Mesenchymal stem cell (in vitro differentiated cells and primary cell): Measurements from ENCODE around the gene VWA3B.
A peak's percentile ranks its signal among the peaks of the same experiment; 100 is the strongest.

Experiments used
- DNase-seq: peaks from one replicate; pipeline ENCODE4 v3.0.0-alpha.2; 2013
- H2AFZ ChIP-seq: one replicate; pipeline ENCODE4 v1.6.1; 2013; ENCODE audit warnings: low read depth, mild to moderate bottlenecking, control low read depth, inconsistent platforms, low read length, moderate library complexity
- H2AK5ac ChIP-seq: 2 replicates; pipeline ENCODE4 v1.6.1; 2013; ENCODE audit warnings: low read length, moderate library complexity, mild to moderate bottlenecking, inconsistent platforms; ENCODE audit not compliant: severe bottlenecking
- H2BK120ac ChIP-seq: one replicate; pipeline ENCODE4 v1.6.1; 2013; ENCODE audit warnings: low read depth, mild to moderate bottlenecking, inconsistent platforms, low read length, moderate library complexity
- H2BK12ac ChIP-seq, 2 experiments: one replicate each; pipeline ENCODE4 v1.6.1; 2013; ENCODE audit warnings: inconsistent platforms in 2 of 2, low read length in 2 of 2, mild to moderate bottlenecking in 2 of 2, moderate library complexity in 2 of 2, control low read depth in 1 of 2
- H2BK15ac ChIP-seq: one replicate; pipeline ENCODE4 v1.6.1; 2013; ENCODE audit warnings: mild to moderate bottlenecking, low read depth, inconsistent platforms; ENCODE audit not compliant: poor library complexity, severe bottlenecking
- H2BK5ac ChIP-seq: 2 replicates; pipeline ENCODE4 v1.6.1; 2013; ENCODE audit warnings: low read depth, mild to moderate bottlenecking, low read length, control low read depth, inconsistent platforms; ENCODE audit not compliant: poor library complexity, severe bottlenecking
- H3K14ac ChIP-seq, 2 experiments: one replicate each; pipeline ENCODE4 v1.6.1; 2013; ENCODE audit warnings: inconsistent platforms in 2 of 2, low read length in 2 of 2, control low read depth in 1 of 2, mild to moderate bottlenecking in 1 of 2, moderate library complexity in 1 of 2
- H3K18ac ChIP-seq, 2 experiments: one replicate each; pipeline ENCODE4 v1.6.1; 2013; ENCODE audit warnings: inconsistent platforms in 2 of 2, low read length in 2 of 2, control low read depth in 1 of 2, low read depth in 1 of 2, mild to moderate bottlenecking in 1 of 2
- H3K23ac ChIP-seq, 2 experiments: one replicate each; pipeline ENCODE4 v1.6.1; 2013; ENCODE audit warnings: inconsistent platforms in 2 of 2, low read length in 2 of 2, mild to moderate bottlenecking in 2 of 2, moderate library complexity in 2 of 2, control low read depth in 1 of 2
- H3K27ac ChIP-seq: 2 replicates; pipeline ENCODE4 v1.5.1; 2013; ENCODE audit warnings: mild to moderate bottlenecking, moderate library complexity, low read length, control low read depth, inconsistent platforms; ENCODE audit not compliant: poor library complexity, severe bottlenecking
- H3K27me3 ChIP-seq, 2 experiments: 2 replicates each; pipeline versions ENCODE4 v1.6.1 to v1.7.0; 2013; ENCODE audit warnings: low read length in 2 of 2, mild to moderate bottlenecking in 2 of 2, moderate library complexity in 2 of 2, control low read depth in 1 of 2, inconsistent platforms in 1 of 2; ENCODE audit not compliant: control insufficient read depth in 1 of 2, insufficient read depth in 1 of 2
- H3K36me3 ChIP-seq, 2 experiments: 2 replicates each; pipeline versions ENCODE4 v1.6.1 to v1.7.0; 2013; ENCODE audit warnings: low read length in 2 of 2, control low read depth in 1 of 2, inconsistent platforms in 1 of 2, low read depth in 1 of 2, mild to moderate bottlenecking in 1 of 2; ENCODE audit not compliant: insufficient read depth in 2 of 2, control insufficient read depth in 1 of 2
- H3K4ac ChIP-seq, 2 experiments: one replicate each; pipeline ENCODE4 v1.6.1; 2013; ENCODE audit warnings: inconsistent platforms in 2 of 2, low read length in 2 of 2, mild to moderate bottlenecking in 2 of 2, moderate library complexity in 2 of 2, control low read depth in 1 of 2, low read depth in 1 of 2
- H3K4me1 ChIP-seq: 2 replicates; pipeline ENCODE4 v1.6.1; 2013; ENCODE audit warnings: low read depth, low read length, control low read depth; ENCODE audit not compliant: control insufficient read depth, insufficient read depth
- H3K4me2 ChIP-seq: 2 replicates; pipeline ENCODE4 v1.6.1; 2013; ENCODE audit warnings: low read length, mild to moderate bottlenecking, inconsistent platforms; ENCODE audit not compliant: poor library complexity, severe bottlenecking
- H3K4me3 ChIP-seq, 2 experiments: 2 replicates each; pipeline versions ENCODE4 v1.5.1 to v1.7.0; 2013; ENCODE audit warnings: low read length in 2 of 2, mild to moderate bottlenecking in 2 of 2, control low read depth in 1 of 2, low read depth in 1 of 2; ENCODE audit not compliant: insufficient read depth in 1 of 2
- H3K79me1 ChIP-seq: replicated peaks from 2 replicates; pipeline ENCODE4 v1.6.1; 2013; ENCODE audit warnings: mild to moderate bottlenecking, control low read depth, low read length, inconsistent platforms; ENCODE audit not compliant: poor library complexity, severe bottlenecking
- H3K9ac ChIP-seq: 2 replicates; pipeline ENCODE4 v1.7.0; 2013; ENCODE audit warnings: mild to moderate bottlenecking, low read length, moderate library complexity
- H3K9me3 ChIP-seq: 2 replicates; pipeline ENCODE4 v1.7.0; 2013; ENCODE audit warnings: mild to moderate bottlenecking, low read length; ENCODE audit not compliant: control insufficient read depth
- H4K8ac ChIP-seq: one replicate; pipeline ENCODE4 v1.6.1; 2013; ENCODE audit warnings: inconsistent platforms, mild to moderate bottlenecking, low read length, moderate library complexity
- H4K91ac ChIP-seq: one replicate; pipeline ENCODE4 v1.6.1; 2013; ENCODE audit warnings: mild to moderate bottlenecking, low read length, inconsistent platforms
- WGBS: methylation state at CpG from one replicate; pipeline ENCODE4 v1.1.7; 2013; ENCODE audit warnings: mixed read lengths; 5-methylcytosine and 5-hydroxymethylcytosine counted together

VWA3B gene

DNA sequence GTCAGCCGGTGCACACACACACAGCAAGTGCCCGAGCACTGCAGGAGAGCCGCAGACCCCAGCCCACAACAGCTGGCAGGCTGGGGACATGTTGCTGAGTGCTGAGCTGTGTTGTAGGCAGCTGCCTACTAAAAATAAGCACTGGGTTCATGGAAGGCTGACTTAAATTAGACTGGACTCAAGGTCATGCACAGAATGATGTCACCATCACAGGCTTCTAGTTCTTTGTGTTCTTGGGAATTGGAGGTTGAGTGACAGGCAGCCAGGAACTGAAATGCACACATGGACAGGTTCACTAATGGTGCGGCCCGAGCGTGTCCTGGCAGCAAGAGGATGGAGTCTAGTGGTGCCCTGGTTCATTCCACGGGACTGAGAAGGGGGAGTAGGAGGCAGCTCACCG is 71.3 kb downstream of the VWA3B start:
- Histone ChIP-seq H4K91ac (no peak overlapping the region), H2BK120ac (no peak overlapping the region), H3K14ac (peak overlapping the region in 1 of 2 experiments; percentile 69), H3K4ac (no peak overlapping the region), H3K9me3 (no peaks in the 10 kb centered on the region), H2BK12ac (no peak overlapping the region), H3K4me3 (no peak overlapping the region), H3K36me3 (no peaks in the 10 kb centered on the region), H3K27ac (no peak overlapping the region), H3K9ac (no peak overlapping the region), H3K4me2 (no peak overlapping the region), H2BK15ac (no peak overlapping the region), H4K8ac (no peak overlapping the region), H3K23ac (no peak overlapping the region), H2AFZ (no peak overlapping the region), H3K18ac (no peak overlapping the region), H2AK5ac (no peak overlapping the region), H3K27me3 (peaks cover 14 to 20% of the 10 kb centered on the region in 2 experiments), H3K79me1 (no peaks in the 10 kb centered on the region), H2BK5ac (no peak overlapping the region), H3K4me1 (no peaks in the 10 kb centered on the region)
- no peak for DNase-seq
- 90% methylated on average over 8 of the region's 8 CpGs for WGBS

GRCh38 chr2:98160554-98160953 is 73.6 kb downstream of the VWA3B start:
- Histone ChIP-seq H2BK5ac (no peak overlapping the region), H2BK120ac (no peak overlapping the region), H3K4me2 (no peak overlapping the region), H3K4me1 (no peaks in the 10 kb centered on the region), H3K36me3 (no peaks in the 10 kb centered on the region), H4K91ac (no peak overlapping the region), H3K14ac (no peak overlapping the region), H3K9me3 (no peaks in the 10 kb centered on the region), H3K4ac (no peak overlapping the region), H2BK12ac (no peak overlapping the region), H2AFZ (no peak overlapping the region), H3K18ac (no peak overlapping the region), H3K9ac (no peak overlapping the region), H2AK5ac (no peak overlapping the region), H4K8ac (no peak overlapping the region), H3K23ac (no peak overlapping the region), H2BK15ac (no peak overlapping the region), H3K27me3 (peaks cover 0 to 22% of the 10 kb centered on the region in 2 experiments), H3K27ac (no peak overlapping the region), H3K79me1 (no peaks in the 10 kb centered on the region), H3K4me3 (no peak overlapping the region)
- WGBS, result 81% methylated on average over 4 of the region's 4 CpGs
- DNase-seq, result no peak

DNA sequence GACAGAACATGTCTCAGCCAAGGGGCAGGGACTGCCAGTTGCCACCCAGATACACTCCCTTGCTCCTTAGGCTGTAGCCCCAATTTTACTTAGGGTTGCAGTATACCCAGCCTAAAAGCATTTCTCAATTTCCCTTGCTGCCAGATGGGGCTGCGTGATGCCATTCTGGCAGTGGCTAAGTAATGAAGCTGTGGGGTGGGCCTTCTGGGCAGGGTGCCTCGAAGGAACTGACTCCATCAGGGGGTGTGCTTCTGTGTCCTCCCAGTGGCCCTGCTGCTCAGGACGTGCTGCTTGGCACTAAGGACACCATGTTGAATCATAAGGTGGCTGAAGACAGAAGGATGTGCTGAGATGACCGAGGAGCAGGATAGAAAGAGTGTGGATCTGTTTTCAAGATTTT is 74.2 kb downstream of the VWA3B start:
- no peak for DNase-seq
- H2BK120ac ChIP-seq, result no peak overlapping the region
- no peaks in the 10 kb centered on the region for H3K4me1 ChIP-seq
- H3K79me1 ChIP-seq, result no peaks in the 10 kb centered on the region
- no peak overlapping the region for H2AFZ ChIP-seq
- H3K27me3 ChIP-seq, result peaks cover 0 to 24% of the 10 kb centered on the region in 2 experiments
- no peak overlapping the region for H3K9ac ChIP-seq
- no peak overlapping the region for H3K4me2 ChIP-seq
- H3K4ac ChIP-seq, result no peak overlapping the region
- no peaks in the 10 kb centered on the region for H3K9me3 ChIP-seq
- H2AK5ac ChIP-seq, result no peak overlapping the region
- no peak overlapping the region for H2BK12ac ChIP-seq
- H4K8ac ChIP-seq, result no peak overlapping the region
- H3K36me3 ChIP-seq, result no peaks in the 10 kb centered on the region
- H2BK15ac ChIP-seq, result no peak overlapping the region
- H4K91ac ChIP-seq, result no peak overlapping the region
- no peak overlapping the region for H3K14ac ChIP-seq
- WGBS, result 80% methylated on average over 3 of the region's 4 CpGs
- no peak overlapping the region for H2BK5ac ChIP-seq
- H3K27ac ChIP-seq, result no peak overlapping the region
- H3K18ac ChIP-seq, result no peak overlapping the region
- H3K4me3 ChIP-seq, result no peak overlapping the region
- no peak overlapping the region for H3K23ac ChIP-seq

DNA sequence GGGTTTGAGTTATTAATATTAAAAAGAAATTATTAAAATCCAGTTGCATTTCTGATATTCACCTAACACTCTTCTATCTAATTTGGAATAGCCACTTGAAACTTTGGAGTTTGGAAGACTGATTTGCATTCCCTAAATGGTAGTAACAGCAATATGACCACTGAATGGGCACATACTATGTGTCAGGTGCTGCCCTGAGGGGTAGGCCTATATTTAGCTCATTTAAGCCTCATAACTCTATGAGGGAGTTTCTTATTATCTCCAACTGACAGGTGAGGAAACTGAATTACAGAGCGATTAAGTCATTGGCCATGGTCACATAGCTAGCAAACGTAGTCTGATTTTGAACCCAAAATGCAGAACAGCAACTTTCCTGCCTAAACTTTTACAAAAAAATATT is 77.3 kb downstream of the VWA3B start:
- Histone ChIP-seq H2BK120ac (no peak overlapping the region), H3K4me2 (no peak overlapping the region), H3K27me3 (peaks cover 0 to 16% of the 10 kb centered on the region in 2 experiments), H2BK5ac (no peak overlapping the region), H3K79me1 (no peaks in the 10 kb centered on the region), H2AK5ac (no peak overlapping the region), H2BK12ac (no peak overlapping the region), H3K9ac (no peak overlapping the region), H3K27ac (no peak overlapping the region), H3K9me3 (no peaks in the 10 kb centered on the region), H2BK15ac (no peak overlapping the region), H3K4me1 (no peaks in the 10 kb centered on the region), H3K4ac (no peak overlapping the region), H3K14ac (no peak overlapping the region), H3K36me3 (no peaks in the 10 kb centered on the region), H4K91ac (no peak overlapping the region), H3K4me3 (no peak overlapping the region), H3K23ac (no peak overlapping the region), H3K18ac (no peak overlapping the region), H4K8ac (no peak overlapping the region), H2AFZ (no peak overlapping the region)
- 63% methylated on average over 2 of the region's 2 CpGs for WGBS
- DNase-seq, result no peak
